Smooth muscle cell (in vitro differentiated cells): ENCODE data around the gene TP53AIP1. TPM values are rescaled to one million over a fixed set of nuclear protein-coding genes. Genes with fewer than 3 reads are reported as not detected.

Experiments
- DNase-seq: peaks from one replicate; lab custom pipeline; 2025; ENCODE audit not compliant: unreplicated experiment; lab: John Stamatoyannopoulos, UW
- H2AFZ ChIP-seq: fragments of 200-600 bp; sonication (generic); 2 replicates; pipeline ENCODE4 v1.6.0; 2016; ENCODE audit warnings: antibody characterized with exemption, low read depth, mild to moderate bottlenecking
- H3F3A ChIP-seq: fragments of 200-600 bp; sonication (generic); 2 replicates; pipeline ENCODE4 v1.6.0; 2017; ENCODE audit warnings: antibody characterized with exemption, low read depth
- H3K27ac ChIP-seq: fragments of 200-600 bp; sonication (generic); 2 replicates; pipeline ENCODE4 v1.5.1; 2016; ENCODE audit warnings: low read depth, mild to moderate bottlenecking
- H3K27me3 ChIP-seq: fragments of 200-600 bp; sonication (generic); 2 replicates; pipeline ENCODE4 v1.6.1; 2016; ENCODE audit warnings: low read depth, mild to moderate bottlenecking
- H3K36me3 ChIP-seq: fragments of 200-600 bp; sonication (generic); 2 replicates; pipeline ENCODE4 v1.5.1; 2016; ENCODE audit warnings: low read depth
- H3K4me1 ChIP-seq: fragments of 200-600 bp; sonication (generic); 2 replicates; pipeline ENCODE4 v1.5.1; 2016; ENCODE audit warnings: low read depth
- H3K4me2 ChIP-seq: fragments of 200-600 bp; sonication (generic); 2 replicates; pipeline ENCODE4 v1.6.0; 2016; ENCODE audit warnings: mild to moderate bottlenecking
- H3K4me3 ChIP-seq: fragments of 200-600 bp; sonication (generic); 2 replicates; pipeline ENCODE4 v1.5.1; 2016; ENCODE audit warnings: mild to moderate bottlenecking
- H3K79me2 ChIP-seq: fragments of 200-600 bp; sonication (generic); 2 replicates; pipeline ENCODE4 v1.6.0; 2016; ENCODE audit warnings: low read depth, mild to moderate bottlenecking
- H3K9ac ChIP-seq: fragments of 200-600 bp; sonication (generic); 2 replicates; pipeline ENCODE4 v1.6.0; 2016; ENCODE audit warnings: low read depth
- H3K9me3 ChIP-seq: fragments of 200-600 bp; sonication (generic); replicated peaks from 2 replicates; pipeline ENCODE4 v1.5.1; 2016; ENCODE audit warnings: low read depth
- H4K20me1 ChIP-seq: fragments of 200-600 bp; sonication (generic); 2 replicates; pipeline ENCODE4 v1.6.0; 2016; ENCODE audit warnings: low read depth
- WGBS: methylation state at CpG from one replicate; pipeline ENCODE4 v1.1.7; 2016; ENCODE audit warnings: low lambda C conversion rate; 5-methylcytosine and 5-hydroxymethylcytosine counted together
- polyA plus RNA-seq: library from polyadenylated mRNA; unstranded; fragments of >200 nt; fragmentation: Nextera tagmentation; extraction: Ambion mirVana; gene quantifications from 2 replicates; pipeline ENCODE4 v1.2.1, GENCODE V29; 2016
- total RNA-seq: library from RNA; depleted of rRNA; stranded (reverse); fragments of >200 nt; gene quantifications from 2 replicates; pipeline ENCODE4 v1.2.3, GENCODE V29; 2014
- TF ChIP-seq, protein P1 (sequence below): fragments of 200-600 bp; sonication (generic); IDR thresholded peaks from 2 replicates; pipeline ENCODE4 v1.5.1; 2017; ENCODE audit warnings: borderline replicate concordance, mild to moderate bottlenecking, antibody characterized with exemption; ENCODE audit not compliant: insufficient read depth, poor library complexity, severe bottlenecking

TP53AIP1 gene
- total and polyA plus RNA-seq, 2 experiments from 2014 or later = 0.38 to 0.81 TPM

DNA sequence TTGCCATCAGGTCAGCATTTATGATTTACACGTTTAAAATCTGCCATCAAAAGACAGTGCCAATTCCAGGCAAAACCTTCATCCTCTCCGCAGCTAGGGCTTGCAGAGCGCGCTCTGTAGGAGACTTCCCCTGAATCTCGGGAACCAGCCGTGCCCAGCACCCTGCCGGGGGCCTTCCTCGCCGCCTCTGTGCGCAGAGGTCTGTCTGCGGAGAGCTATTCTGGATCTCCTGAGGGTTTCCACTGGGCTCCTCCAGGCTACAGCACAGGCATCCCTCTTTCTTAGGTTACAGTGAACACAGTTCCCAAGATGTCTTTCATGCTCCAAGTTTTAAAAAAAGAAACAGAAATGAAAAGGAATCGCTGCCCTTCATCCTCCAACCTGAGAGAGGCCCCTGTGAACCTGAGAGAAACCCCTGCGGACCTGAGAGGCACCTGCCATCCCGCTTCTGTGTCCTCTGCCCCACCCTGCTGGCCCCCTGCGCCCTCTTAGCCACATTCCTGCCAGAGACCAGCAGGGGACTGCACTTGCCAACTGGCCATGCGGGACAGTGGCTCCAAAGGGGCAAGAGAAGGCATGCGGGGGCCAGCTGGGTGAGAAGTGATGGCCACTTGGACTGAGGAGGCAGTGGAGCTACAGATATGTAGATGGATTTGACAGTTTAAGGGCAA is 16.1 kb downstream of the TP53AIP1 start:
- Histone ChIP-seq H3F3A (no peaks in the 10 kb centered on the region), H3K4me3 (no peak overlapping the region), H3K4me1 (peaks cover 7% of the 10 kb centered on the region), H3K9me3 (no peaks in the 10 kb centered on the region), H3K36me3 (no peaks in the 10 kb centered on the region), H3K4me2 (no peak overlapping the region), H3K27me3 (peaks cover 18% of the 10 kb centered on the region), H3K79me2 (no peaks in the 10 kb centered on the region), H3K9ac (no peak overlapping the region), H3K27ac (no peak overlapping the region), H2AFZ (no peak overlapping the region), H4K20me1 (no peaks in the 10 kb centered on the region)
- 67% methylated on average over 17 of the region's 17 CpGs for WGBS
- TF ChIP-seq, protein P1, sequence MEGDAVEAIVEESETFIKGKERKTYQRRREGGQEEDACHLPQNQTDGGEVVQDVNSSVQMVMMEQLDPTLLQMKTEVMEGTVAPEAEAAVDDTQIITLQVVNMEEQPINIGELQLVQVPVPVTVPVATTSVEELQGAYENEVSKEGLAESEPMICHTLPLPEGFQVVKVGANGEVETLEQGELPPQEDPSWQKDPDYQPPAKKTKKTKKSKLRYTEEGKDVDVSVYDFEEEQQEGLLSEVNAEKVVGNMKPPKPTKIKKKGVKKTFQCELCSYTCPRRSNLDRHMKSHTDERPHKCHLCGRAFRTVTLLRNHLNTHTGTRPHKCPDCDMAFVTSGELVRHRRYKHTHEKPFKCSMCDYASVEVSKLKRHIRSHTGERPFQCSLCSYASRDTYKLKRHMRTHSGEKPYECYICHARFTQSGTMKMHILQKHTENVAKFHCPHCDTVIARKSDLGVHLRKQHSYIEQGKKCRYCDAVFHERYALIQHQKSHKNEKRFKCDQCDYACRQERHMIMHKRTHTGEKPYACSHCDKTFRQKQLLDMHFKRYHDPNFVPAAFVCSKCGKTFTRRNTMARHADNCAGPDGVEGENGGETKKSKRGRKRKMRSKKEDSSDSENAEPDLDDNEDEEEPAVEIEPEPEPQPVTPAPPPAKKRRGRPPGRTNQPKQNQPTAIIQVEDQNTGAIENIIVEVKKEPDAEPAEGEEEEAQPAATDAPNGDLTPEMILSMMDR = no peak
- no peak for DNase-seq

DNA sequence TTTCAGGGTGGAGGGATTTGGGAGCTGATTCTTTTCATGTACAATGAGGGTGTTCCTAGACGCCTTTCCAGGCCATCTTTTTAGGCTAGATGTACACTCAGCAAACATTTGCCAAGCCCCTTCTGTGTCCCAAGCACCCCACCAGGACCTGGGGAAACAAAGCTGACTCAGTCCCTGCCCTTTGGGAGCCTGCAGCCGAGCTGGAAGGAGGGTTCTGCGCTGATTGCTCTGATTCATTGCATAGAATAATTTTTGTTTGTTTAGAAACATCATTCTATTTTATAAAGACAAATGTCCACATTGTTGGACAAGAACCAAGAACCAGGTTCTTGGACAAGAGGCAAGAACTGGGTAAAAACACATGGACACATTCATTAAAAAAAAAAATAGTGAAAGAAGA is 16.7 kb downstream of the TP53AIP1 start:
- TF ChIP-seq, protein P1 = no peak
- no peak overlapping the region for H3K27ac ChIP-seq

DNA sequence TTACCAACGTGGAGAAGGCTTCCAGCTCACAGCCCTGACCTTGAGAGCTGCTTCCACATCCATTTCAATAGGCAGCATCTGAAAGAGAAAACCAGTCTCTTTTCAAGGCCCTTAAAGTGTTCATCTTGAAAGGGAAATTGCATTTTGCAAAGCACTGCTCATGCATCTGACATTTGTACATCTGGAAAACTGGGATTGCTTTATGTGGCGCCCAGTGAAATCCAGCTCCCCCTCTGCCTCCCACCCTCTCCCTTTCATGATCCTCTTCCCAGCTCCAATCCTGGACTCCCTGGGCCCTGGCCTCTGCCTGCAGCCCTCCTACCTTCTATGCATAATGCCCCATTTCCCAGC is 17.4 kb downstream of the TP53AIP1 start:
- H3K27ac ChIP-seq = no peak overlapping the region
- peaks cover 18% of the 10 kb centered on the region for H3K27me3 ChIP-seq
- no peak overlapping the region for H2AFZ ChIP-seq
- 71% methylated on average over 2 of the region's 2 CpGs for WGBS
- H3K79me2 ChIP-seq = no peaks in the 10 kb centered on the region
- no peak for DNase-seq
- TF ChIP-seq, protein P1 = no peak
- H3K4me2 ChIP-seq = no peak overlapping the region
- H3K4me3 ChIP-seq = no peak overlapping the region
- H3K9me3 ChIP-seq = no peaks in the 10 kb centered on the region
- H3K4me1 ChIP-seq = peaks cover 7% of the 10 kb centered on the region
- no peaks in the 10 kb centered on the region for H3K36me3 ChIP-seq
- no peaks in the 10 kb centered on the region for H4K20me1 ChIP-seq
- no peak overlapping the region for H3K9ac ChIP-seq
- no peaks in the 10 kb centered on the region for H3F3A ChIP-seq

More for the DNA sequence above, 16.7 kb downstream of the TP53AIP1 start:
- Histone ChIP-seq H2AFZ (no peak overlapping the region), H3K36me3 (no peaks in the 10 kb centered on the region), H3K4me2 (no peak overlapping the region), H3K9me3 (no peaks in the 10 kb centered on the region), H4K20me1 (no peaks in the 10 kb centered on the region), H3K4me1 (peaks cover 7% of the 10 kb centered on the region), H3K79me2 (no peaks in the 10 kb centered on the region), H3K27me3 (peaks cover 18% of the 10 kb centered on the region), H3K9ac (no peak overlapping the region), H3F3A (no peaks in the 10 kb centered on the region), H3K4me3 (no peak overlapping the region)
- no peak for DNase-seq
- WGBS = 81% methylated on average over 3 of the region's 3 CpGs
